GM19328 (cell line): Measurements from ENCODE around the gene LSAMP.

Source experiments
- ATAC-seq: cut with Tn5 transposase; IDR thresholded peaks from one replicate; pipeline ENCODE4 v1.9.1; 2021; ENCODE audit warnings: mild to moderate bottlenecking, moderate library complexity; ENCODE audit not compliant: unreplicated experiment

LSAMP gene

DNA sequence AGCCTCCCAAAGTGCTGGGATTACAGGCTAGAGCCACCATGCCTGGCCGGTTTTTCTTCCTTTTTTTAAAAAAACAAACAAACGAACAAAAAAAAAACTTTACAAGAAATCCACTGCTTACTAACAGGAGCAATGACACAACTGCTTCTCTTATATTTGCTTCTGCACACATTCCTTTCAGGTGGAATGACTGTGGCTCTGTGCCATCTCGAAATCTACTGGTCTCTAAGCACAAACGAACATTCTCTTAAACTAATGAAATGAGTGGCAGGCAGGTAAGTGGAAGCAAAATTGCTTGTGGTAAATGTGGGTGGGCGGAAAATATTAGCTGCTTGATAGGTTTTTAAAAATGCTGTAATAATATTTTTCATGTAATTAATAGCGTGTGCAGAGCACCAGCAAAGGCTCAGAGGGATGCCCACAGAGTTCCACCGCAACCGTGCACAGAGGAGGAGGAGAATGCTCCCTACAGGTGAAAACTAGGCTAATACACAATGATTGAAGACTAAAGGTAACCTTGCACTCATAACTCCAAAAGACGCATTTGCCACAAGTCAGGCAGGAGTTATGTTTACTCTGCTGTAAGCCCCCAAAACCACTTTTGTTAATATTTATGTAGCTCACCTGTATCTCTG is 77.4 kb downstream of the LSAMP start:
- no peak for ATAC-seq

GRCh38 chr3:116356056-116356455 is 89.2 kb downstream of the LSAMP start:
- no peak for ATAC-seq

GRCh38 chr3:116354382-116354781 is 90.9 kb downstream of the LSAMP start:
- ATAC-seq, result no peak

GRCh38 chr3:116350119-116350733 is 95.1 kb downstream of the LSAMP start:
- no peak for ATAC-seq

DNA sequence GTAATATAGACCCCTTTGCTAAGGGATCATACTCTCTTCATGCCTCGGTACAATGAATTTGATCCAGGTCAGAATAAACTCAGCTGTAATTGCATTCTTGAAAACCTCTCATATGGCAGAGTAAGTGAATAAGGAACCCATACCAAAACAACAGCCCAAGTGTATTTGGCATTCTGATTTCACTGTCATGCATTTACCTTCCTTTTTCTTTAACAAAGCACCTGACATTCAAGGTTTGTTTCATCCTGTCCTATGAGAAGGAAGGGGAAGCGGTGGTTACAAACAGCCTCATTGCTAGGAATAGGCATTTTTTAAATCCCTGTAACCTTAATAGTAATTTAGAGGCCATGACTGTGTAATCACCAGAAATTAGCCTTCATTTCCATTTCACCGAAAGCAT is 97.1 kb downstream of the LSAMP start:
- no peak for ATAC-seq

DNA sequence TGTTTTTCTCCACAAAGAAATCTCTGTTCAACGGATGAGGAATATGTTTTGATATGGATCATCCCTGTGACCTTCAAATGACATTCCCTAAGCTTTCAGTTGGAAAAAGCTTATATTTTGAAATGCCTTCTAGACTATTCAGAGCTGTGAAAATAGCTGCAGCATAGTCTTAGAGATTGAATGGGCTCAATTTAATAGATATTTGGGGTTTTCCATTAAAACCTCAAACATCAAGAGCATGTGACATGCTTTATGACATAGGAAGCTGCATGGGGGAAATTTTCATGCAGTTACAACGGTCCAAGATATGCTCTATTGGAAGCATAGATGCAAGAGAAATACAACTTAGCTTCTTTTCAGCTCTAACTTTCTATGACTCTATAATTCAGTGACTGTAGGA is 102.8 kb downstream of the LSAMP start:
- ATAC-seq, result no peak

DNA sequence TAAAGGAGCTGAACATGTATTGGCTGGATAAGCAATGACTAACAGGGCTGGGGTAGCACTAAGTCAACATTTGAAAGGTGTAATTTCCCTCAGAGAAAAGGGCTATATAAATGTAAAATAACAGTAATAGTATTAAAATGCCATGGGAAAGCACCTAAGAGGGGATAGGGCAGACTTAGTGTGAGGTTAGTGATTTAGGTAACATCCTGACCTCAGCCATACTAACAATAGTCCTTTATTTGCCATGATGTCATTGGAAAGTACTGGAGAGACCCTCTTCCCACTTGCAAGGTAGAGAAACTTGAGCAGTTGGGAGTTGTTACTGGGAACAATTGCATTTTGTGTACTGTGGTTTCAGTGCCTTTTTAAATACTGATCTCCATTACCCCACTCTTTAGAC is 103.4 kb downstream of the LSAMP start:
- ATAC-seq, result no peak

- no peak for ATAC-seq
These were observed 103.9 kb downstream of the LSAMP start for GRCh38 chr3:116341381-116341780.

DNA sequence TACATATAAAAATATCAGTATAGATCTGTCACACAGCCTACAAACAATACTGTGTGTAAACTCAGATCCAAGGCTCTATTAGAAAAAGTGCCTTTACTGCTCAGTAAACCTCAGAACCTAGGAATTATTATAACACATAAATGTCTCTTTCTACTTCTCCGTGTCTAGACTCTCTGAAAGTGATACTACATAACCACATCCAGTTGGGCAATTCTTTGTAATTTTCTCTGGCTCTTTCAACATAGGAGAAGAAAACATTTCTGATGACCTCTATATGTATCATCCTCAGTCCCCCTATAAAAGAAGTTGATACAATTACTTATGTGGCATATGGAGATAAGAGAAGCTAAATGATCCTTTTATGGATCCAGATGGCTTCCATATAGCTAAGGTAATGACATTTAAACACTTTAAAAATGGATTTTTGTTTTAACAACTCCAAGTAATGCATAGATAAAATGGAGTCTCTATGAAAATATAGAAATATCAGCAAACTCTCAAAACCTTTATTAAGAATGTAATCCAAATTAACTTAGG is 104.5 kb downstream of the LSAMP start:
- ATAC-seq, result no peak

GRCh38 chr3:116339441-116340028 is 105.8 kb downstream of the LSAMP start:
- ATAC-seq, result no peak

GRCh38 chr3:116338713-116339112 is 106.6 kb downstream of the LSAMP start:
- ATAC-seq, result no peak

DNA sequence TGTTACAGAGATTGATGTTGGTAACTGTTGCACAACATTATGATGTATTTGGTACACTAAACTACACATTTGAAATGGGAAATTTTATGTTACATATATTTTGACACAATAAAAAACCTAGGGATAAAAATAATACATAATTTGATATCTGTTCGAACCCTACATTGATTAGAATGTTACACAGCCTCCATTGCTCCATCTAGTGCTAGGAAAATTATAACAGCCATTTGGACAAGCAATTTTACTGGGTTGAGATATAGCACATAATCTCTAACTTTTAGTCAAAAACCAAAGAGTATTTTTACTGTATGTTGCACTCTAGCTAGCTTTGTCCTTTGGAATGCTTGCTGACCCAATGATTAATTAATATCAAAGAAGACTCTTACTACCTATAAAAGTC is 108.1 kb downstream of the LSAMP start:
- ATAC-seq, result no peak

GRCh38 chr3:116331380-116331779 is 113.9 kb downstream of the LSAMP start:
- ATAC-seq, result no peak

DNA sequence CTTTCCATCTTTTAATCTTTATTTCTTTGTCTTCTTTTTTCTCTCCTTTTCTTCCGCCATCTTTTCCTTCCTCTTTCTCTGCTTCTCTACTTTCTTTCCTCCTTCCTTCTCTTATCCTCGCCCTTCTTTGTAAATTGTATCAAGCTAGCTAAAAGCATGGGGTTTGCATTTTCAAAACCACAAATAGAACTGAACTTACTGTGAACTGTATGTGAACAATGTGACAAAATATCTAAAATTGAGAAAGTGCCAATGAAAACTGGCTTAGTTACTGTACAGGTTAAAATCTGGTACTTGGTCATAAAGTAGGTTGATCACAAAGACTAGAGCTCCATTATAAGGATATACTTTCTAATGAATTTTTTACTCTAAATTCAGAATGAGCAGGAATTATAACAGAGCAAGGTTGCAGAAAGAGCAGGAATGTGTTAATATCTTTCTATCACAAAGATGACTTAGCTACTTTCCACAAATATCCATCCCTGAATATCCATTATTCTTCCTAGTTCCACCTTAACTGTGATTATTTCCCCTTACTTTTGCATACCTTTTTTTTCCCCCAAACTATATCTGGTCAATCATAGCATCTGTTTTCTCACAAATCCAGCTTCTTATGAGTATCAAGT is 122.4 kb downstream of the LSAMP start:
- no peak for ATAC-seq

DNA sequence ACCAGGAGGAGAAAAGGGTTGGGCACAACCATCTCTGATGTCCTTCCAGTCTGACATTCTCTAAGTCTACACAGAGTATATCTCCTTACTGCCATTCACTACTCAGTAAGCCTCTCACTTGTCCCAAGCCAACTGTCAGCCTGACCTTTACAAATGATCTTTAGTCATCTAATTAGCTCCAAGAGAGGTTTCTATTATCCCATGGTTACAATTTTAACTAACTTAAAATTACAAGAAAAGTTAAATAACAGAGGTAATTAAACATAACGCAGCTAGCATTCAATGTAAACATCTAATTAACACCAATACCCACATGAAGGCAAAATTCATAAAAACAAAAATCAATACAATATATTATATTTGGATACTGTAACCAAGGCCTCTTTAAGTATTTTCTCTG is 126.9 kb downstream of the LSAMP start:
- no peak for ATAC-seq

DNA sequence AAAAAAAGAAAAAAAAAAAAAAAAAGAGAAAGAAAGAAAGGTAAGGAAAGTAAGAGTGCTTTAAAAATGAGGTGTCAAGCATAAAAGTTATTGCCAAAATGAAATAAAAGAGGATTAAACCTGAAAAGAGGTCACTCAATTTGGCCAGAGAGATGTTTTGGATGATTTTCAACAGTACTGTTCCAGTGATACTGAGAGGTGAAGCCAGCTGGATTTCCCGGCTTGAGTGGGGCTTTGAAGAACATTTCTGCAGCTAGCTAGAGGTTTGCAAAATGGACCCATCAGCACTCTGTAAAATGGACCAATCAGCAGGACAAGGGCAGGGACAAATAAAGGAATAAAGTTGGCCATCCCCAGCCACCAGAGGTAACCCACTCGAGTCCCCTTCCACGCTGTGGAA is 128.5 kb downstream of the LSAMP start:
- no peak for ATAC-seq

GRCh38 chr3:116314476-116314875 is 130.8 kb downstream of the LSAMP start:
- ATAC-seq, result no peak

- ATAC-seq, result no peak
These were observed 138.6 kb downstream of the LSAMP start for GRCh38 chr3:116306720-116307119.

- ATAC-seq, result no peak
These were observed 139.1 kb downstream of the LSAMP start for GRCh38 chr3:116306149-116306548.

DNA sequence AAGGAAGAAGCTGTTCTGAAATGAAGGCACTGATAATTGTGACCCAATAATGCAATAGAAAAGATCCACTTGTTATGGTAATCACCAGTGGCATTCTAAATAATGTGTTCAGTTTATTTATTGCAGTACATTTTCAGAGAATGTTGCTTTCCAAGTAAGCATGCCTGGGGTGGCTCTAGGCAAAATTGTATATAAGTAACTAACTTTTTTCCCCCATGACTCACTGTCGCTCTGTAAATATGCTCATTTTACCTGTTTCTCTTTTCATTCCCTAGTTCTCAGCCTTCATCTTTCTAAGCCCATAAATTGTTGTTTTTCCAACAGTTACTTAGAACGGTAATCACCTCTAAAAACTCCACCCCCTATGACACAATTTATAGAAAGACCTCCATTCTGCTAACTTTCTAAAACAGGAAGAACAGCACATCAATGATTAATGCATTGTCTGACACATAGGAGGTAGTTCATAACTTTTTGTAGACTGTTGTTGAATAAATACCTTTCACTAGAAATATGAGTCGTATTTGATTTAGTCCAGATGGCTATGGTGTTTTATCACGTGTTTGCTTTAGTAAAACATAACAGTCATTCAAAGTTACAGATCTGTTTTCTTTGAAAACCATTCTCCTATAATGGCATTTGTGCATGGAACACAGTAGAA is 143.1 kb downstream of the LSAMP start:
- no peak for ATAC-seq

DNA sequence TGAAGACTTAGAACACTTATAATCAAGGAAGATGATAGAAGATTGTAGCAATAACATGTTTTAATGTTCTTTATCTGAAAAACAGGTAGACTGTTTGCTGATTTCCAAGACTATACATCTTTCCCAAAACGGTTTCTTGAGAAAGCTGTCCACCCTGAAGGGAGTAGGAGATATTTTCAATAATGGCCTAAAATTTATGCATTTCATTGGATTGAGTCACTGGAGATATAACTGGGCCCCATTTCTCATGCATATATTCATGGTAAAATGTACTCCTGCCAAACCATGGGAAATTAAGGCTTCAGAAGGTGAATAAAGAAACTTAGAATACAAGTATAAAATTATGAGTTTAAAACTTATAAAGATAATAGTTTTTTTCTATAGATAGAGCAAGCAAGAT is 143.9 kb downstream of the LSAMP start:
- ATAC-seq, result no peak
